ENCODE results near the gene LDLRAD3.

The LDLRAD3 gene

DNA sequence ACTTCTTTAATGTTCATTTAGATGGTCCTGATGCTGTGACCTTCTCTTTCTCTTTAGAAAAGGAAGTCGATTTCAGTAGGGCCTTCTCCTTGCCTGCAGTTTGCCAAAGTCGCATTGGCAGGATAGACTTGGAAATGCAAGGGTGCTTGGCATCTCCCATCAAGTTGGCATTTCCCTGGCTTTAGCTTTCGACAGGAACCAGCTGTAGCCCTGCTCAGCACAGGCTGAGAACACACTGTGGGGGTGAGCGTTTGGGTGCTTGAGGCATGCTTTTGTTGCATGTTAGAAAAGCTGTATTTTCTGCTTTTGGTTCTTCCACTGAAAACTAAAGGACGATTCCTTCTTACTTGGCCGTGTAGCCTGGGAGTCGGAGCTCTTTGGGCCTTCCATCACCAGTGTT is 37.7 kb downstream of the LDLRAD3 start:
- Histone ChIP-seq H3K27ac (ENCODE audit: low read length) (no peak overlapping the region), H3K27me3 (ENCODE audit: insufficient read depth, low read length) (no peaks in the 10 kb centered on the region), H3K4me3 (ENCODE audit: low read length) (no peak overlapping the region), H3K9me3 (ENCODE audit: insufficient read depth, low read depth, low read length) (peaks cover 5% of the 10 kb centered on the region), H3K36me3 (ENCODE audit: insufficient read depth, low read depth, low read length) (no peaks in the 10 kb centered on the region), H3K4me1 (ENCODE audit: insufficient read depth, low read length) (peaks cover 32% of the 10 kb centered on the region), H3K9ac (ENCODE audit: low read depth, low read length) (no peak overlapping the region)

DNA sequence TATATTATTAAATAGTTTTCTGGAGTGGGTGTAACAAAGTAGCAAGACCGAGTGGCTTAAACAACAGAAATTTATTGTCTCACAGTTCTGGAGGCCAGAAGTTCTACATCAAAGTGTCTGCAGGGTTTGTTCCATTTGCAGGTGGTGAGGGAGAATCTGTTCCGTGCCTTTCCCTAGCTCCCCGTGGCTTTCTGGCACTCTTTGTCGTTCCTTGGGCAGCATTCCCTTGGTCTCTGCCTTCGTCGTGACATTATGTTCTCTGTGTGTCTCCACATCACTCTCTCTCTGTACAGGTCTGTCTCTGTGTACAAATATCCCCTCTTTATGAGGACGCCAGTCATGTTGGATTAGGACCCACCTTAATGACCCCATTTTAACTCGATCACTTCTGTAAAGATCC is 38.2 kb downstream of the LDLRAD3 start:
- Histone ChIP-seq H3K36me3 (ENCODE audit: insufficient read depth, low read depth, low read length) (no peaks in the 10 kb centered on the region), H3K9me3 (ENCODE audit: insufficient read depth, low read depth, low read length) (peaks cover 5% of the 10 kb centered on the region), H3K4me3 (ENCODE audit: low read length) (no peak overlapping the region), H3K4me1 (ENCODE audit: insufficient read depth, low read length) (peaks cover 33% of the 10 kb centered on the region), H3K27ac (ENCODE audit: low read length) (no peak overlapping the region), H3K9ac (ENCODE audit: low read depth, low read length) (no peak overlapping the region), H3K27me3 (ENCODE audit: insufficient read depth, low read length) (no peaks in the 10 kb centered on the region)

DNA sequence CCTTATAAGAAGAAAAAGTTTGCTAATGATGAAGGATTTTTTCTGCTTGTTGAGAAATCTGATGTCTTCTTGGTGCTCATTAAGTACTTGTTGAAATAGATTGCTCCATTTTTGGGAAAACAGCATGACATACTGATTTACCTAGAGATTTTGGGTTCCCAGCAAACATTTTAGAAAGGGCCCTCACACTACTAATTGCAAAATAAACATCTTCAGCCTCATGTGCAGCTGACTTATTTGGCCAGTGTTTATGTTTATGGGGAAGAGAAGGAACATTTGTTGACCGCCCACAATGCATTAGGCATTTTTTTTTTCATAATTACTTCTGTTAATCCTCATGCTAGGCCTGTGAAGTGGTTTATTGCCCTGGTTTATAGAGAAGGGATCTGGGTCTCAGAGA is 40.1 kb downstream of the LDLRAD3 start:
- no peak overlapping the region for H3K9ac ChIP-seq (ENCODE audit: low read depth, low read length)
- no peak overlapping the region for H3K4me3 ChIP-seq (ENCODE audit: low read length)
- peaks cover 5% of the 10 kb centered on the region for H3K9me3 ChIP-seq (ENCODE audit: insufficient read depth, low read depth, low read length)
- H3K27me3 ChIP-seq (ENCODE audit: insufficient read depth, low read length) = no peaks in the 10 kb centered on the region
- H3K4me1 ChIP-seq (ENCODE audit: insufficient read depth, low read length) = peaks cover 17% of the 10 kb centered on the region
- no peaks in the 10 kb centered on the region for H3K36me3 ChIP-seq (ENCODE audit: insufficient read depth, low read depth, low read length)
- H3K27ac ChIP-seq (ENCODE audit: low read length) = no peak overlapping the region

DNA sequence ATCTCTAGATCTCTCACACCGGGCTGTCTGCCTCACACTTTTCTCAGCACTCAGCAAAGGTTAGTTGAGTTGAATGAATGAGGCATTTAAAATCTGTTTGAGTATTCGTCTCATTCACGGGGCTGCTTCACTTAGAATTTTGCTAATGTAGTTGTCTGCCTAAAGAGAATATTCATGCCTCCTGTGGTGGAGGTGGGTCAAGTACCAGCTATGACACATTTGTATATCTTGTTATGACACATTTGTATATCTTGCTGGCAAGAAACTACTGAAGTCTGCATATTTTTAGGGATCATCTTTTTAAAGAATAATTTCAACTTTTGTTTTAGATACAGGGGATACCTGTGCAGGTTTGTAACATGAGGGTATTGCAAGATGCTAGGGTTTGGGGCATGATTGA is 43.1 kb downstream of the LDLRAD3 start:
- Histone ChIP-seq H3K9ac (ENCODE audit: low read depth, low read length) (no peak overlapping the region), H3K4me1 (ENCODE audit: insufficient read depth, low read length) (peaks cover 14% of the 10 kb centered on the region), H3K36me3 (ENCODE audit: insufficient read depth, low read depth, low read length) (no peaks in the 10 kb centered on the region), H3K4me3 (ENCODE audit: low read length) (no peak overlapping the region), H3K27me3 (ENCODE audit: insufficient read depth, low read length) (no peaks in the 10 kb centered on the region), H3K9me3 (ENCODE audit: insufficient read depth, low read depth, low read length) (peaks cover 5% of the 10 kb centered on the region), H3K27ac (ENCODE audit: low read length) (no peak overlapping the region)

DNA sequence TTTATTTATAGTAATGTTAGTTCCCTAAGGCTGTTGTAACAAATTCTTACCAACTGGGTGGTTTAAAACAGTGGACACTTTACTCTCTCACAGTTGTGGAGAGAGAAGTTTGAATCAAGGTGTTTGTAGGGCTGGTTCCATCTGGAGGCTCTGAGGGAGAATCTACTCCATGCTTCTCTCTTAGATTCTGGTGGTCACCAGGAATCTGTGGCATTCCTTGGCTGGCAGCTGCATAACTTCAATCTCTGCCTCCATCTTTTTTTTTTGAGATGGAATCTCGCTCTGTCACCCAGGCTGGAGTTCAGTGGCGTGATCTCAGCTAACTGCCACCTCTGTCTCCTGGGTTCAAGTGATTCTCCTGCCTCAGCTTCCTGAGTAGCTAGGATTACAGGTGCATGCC is 46.3 kb downstream of the LDLRAD3 start:
- Histone ChIP-seq H3K27me3 (ENCODE audit: insufficient read depth, low read length) (no peaks in the 10 kb centered on the region), H3K4me1 (ENCODE audit: insufficient read depth, low read length) (peaks cover 15% of the 10 kb centered on the region), H3K27ac (ENCODE audit: low read length) (no peak overlapping the region), H3K36me3 (ENCODE audit: insufficient read depth, low read depth, low read length) (no peaks in the 10 kb centered on the region), H3K4me3 (ENCODE audit: low read length) (no peak overlapping the region), H3K9ac (ENCODE audit: low read depth, low read length) (no peak overlapping the region), H3K9me3 (ENCODE audit: insufficient read depth, low read depth, low read length) (peaks cover 7% of the 10 kb centered on the region)

DNA sequence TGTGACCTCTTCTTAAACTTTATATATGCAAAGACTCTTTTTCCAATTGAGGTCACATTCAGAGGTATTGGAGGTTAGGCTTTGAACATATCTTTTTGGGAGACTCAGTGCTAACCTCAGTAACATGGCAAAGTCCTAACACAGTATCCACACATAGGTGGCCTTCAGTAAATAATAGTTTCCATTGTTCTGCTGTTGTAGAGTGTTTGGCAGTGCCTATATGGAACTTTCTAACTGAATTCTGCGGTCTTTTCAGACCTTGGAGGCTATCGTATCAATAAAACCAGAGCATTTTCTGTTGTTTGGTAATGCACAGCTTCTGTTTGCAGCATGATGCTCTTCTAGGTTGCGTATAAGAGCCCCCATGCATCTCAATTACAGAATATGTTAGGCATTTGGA is 47.0 kb downstream of the LDLRAD3 start:
- Histone ChIP-seq H3K9ac (ENCODE audit: low read depth, low read length) (no peak overlapping the region), H3K27me3 (ENCODE audit: insufficient read depth, low read length) (no peaks in the 10 kb centered on the region), H3K36me3 (ENCODE audit: insufficient read depth, low read depth, low read length) (no peaks in the 10 kb centered on the region), H3K4me3 (ENCODE audit: low read length) (no peak overlapping the region), H3K4me1 (ENCODE audit: insufficient read depth, low read length) (peaks cover 15% of the 10 kb centered on the region), H3K9me3 (ENCODE audit: insufficient read depth, low read depth, low read length) (0 out of 2 replicates have a peak, but pooled peaks cover 8% of the 10 kb centered on the region), H3K27ac (ENCODE audit: low read length) (no peak overlapping the region)

DNA sequence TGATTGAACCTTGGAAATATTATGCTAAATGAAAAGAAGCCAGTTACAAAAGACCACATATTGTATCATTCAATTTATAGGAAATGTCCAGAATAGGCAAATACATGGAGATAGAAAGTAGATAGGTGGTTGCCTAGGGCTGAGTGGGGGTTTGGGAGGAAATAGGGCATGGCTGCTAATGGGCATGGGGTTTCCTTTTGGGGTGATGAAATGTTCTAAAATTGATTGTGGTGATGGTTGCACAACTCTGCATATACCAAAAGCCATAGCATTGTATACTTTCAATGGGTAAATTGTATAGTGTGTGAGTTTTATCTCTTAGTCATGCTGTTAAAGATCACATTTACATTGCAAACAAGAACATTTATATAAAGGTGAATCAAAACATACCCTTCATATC is 48.7 kb downstream of the LDLRAD3 start:
- H3K4me3 ChIP-seq (ENCODE audit: low read length) = no peak overlapping the region
- H3K4me1 ChIP-seq (ENCODE audit: insufficient read depth, low read length) = peaks cover 12% of the 10 kb centered on the region; the same call in 1 of the 2 replicates
- 0 out of 2 replicates have a peak, but pooled peaks cover 8% of the 10 kb centered on the region for H3K9me3 ChIP-seq (ENCODE audit: insufficient read depth, low read depth, low read length)
- no peaks in the 10 kb centered on the region for H3K27me3 ChIP-seq (ENCODE audit: insufficient read depth, low read length)
- no peak overlapping the region for H3K9ac ChIP-seq (ENCODE audit: low read depth, low read length)
- no peak overlapping the region for H3K27ac ChIP-seq (ENCODE audit: low read length)
- H3K36me3 ChIP-seq (ENCODE audit: insufficient read depth, low read depth, low read length) = no peaks in the 10 kb centered on the region

DNA sequence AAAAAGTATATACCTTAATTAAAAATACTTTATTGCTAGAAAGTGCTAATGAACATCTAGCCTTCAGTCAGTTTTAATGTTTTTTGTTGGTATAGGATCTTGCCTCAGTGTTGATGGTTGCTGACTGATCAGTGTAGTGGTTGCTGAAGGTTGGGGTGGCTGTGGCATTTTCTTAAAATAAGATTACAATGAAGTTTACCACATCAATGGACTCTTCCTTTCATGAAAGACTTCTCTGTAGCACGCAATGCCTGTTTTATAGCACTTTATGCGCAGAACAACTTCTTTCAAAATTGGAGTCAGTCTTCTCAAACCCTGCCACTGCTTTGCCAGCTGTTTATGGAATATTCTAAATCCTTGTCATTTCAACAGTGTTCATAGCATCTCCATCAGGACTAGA is 50.6 kb downstream of the LDLRAD3 start:
- H3K4me3 ChIP-seq (ENCODE audit: low read length) = no peak overlapping the region
- 0 out of 2 replicates have a peak, but pooled peaks cover 8% of the 10 kb centered on the region for H3K9me3 ChIP-seq (ENCODE audit: insufficient read depth, low read depth, low read length)
- H3K4me1 ChIP-seq (ENCODE audit: insufficient read depth, low read length) = peaks cover 12% of the 10 kb centered on the region; the same call in 1 of the 2 replicates
- H3K9ac ChIP-seq (ENCODE audit: low read depth, low read length) = no peak overlapping the region
- H3K27ac ChIP-seq (ENCODE audit: low read length) = no peak overlapping the region
- no peaks in the 10 kb centered on the region for H3K36me3 ChIP-seq (ENCODE audit: insufficient read depth, low read depth, low read length)
- no peaks in the 10 kb centered on the region for H3K27me3 ChIP-seq (ENCODE audit: insufficient read depth, low read length)

DNA sequence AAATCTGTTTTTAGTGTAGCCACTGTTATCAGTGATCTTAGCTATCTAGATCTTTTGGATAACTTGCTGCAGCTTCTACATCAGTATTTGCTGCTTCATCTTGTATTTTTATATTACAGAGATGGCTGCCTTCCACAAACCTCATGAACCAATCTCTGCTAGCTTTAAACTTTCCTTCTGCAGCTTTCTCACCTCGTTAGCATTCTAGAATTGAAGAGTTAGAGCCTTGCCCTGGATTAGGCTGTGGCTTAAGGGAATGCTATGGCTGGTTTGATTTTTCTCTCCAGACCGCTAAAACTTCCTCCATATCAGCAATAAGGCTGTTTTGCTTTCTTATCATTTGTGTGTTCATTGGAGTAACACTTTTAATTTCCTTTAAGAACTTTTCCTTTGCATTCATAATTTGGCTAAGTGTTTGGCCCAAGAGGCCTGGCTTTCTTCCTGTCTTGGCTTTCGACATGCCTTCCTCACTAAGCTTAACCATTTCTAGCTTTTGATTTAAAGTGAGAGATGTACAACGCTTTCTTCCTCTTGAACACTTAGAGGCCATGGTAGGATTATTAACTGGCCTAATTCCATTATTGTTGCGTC is 51.9 kb downstream of the LDLRAD3 start:
- H3K27ac ChIP-seq (ENCODE audit: low read length) = no peak overlapping the region
- 0 out of 2 replicates have a peak, but pooled peaks cover 8% of the 10 kb centered on the region for H3K9me3 ChIP-seq (ENCODE audit: insufficient read depth, low read depth, low read length)
- no peaks in the 10 kb centered on the region for H3K27me3 ChIP-seq (ENCODE audit: insufficient read depth, low read length)
- no peak overlapping the region for H3K9ac ChIP-seq (ENCODE audit: low read depth, low read length)
- H3K4me3 ChIP-seq (ENCODE audit: low read length) = no peak overlapping the region
- no peaks in the 10 kb centered on the region for H3K36me3 ChIP-seq (ENCODE audit: insufficient read depth, low read depth, low read length)
- H3K4me1 ChIP-seq (ENCODE audit: insufficient read depth, low read length) = peaks cover 12% of the 10 kb centered on the region; the same call in 1 of the 2 replicates

DNA sequence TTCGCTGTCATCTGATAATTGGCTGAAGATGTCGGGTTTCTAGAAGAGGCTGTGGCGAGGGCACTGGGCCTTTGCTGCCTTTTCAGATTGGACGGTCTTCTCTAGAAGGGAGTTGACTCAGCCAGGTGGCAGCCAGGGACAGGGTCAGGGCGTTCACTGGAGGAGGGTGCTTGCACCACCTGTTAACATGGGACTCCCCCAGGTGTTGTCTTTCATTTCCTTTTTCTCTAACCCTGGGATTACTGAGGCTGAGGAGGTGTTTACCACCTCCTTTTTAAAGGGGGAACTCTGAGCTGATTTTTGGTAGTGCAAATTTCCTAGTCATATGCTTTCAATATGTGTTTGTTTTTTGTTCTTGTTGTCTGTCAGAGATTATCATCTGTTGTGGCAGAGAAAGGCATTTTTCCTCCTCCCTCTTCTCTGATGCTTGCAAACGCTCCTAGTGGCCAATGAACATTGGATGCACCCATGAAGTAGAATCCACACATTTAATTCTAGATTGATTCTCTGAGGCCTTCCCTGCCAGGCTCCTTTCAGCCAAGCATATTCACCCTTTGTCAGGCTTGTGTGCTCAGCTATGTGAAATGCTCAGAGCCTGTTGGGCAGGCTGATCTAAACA is 54.1 kb downstream of the LDLRAD3 start:
- peaks cover 11% of the 10 kb centered on the region; the same call in 1 of the 2 replicates for H3K4me1 ChIP-seq (ENCODE audit: insufficient read depth, low read length)
- H3K9me3 ChIP-seq (ENCODE audit: insufficient read depth, low read depth, low read length) = 0 out of 2 replicates have a peak, but pooled peaks cover 8% of the 10 kb centered on the region
- no peak overlapping the region for H3K4me3 ChIP-seq (ENCODE audit: low read length)
- H3K27me3 ChIP-seq (ENCODE audit: insufficient read depth, low read length) = no peaks in the 10 kb centered on the region
- no peak overlapping the region for H3K9ac ChIP-seq (ENCODE audit: low read depth, low read length)
- H3K36me3 ChIP-seq (ENCODE audit: insufficient read depth, low read depth, low read length) = no peaks in the 10 kb centered on the region
- no peak overlapping the region for H3K27ac ChIP-seq (ENCODE audit: low read length)

DNA sequence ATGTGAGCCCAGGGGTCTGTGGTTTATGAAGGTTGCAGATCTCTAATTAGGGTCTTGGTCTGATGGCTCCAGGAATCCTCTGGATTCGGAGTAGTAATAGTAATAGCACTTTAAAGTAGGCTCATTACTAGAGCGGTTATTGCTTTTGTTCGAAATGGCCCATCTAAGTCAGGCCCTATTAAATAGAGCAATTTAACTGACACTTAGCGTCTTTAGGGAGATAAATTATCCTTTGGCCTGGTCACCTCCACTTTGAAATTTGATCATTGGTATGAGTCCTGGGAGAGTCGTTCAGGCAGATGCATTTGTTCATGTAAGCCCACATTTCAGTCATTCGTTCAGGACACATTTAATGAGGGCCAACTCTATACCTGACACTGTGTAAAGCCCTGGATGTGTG is 54.8 kb downstream of the LDLRAD3 start:
- Histone ChIP-seq H3K9ac (ENCODE audit: low read depth, low read length) (no peak overlapping the region), H3K27ac (ENCODE audit: low read length) (no peak overlapping the region), H3K27me3 (ENCODE audit: insufficient read depth, low read length) (no peaks in the 10 kb centered on the region), H3K36me3 (ENCODE audit: insufficient read depth, low read depth, low read length) (no peaks in the 10 kb centered on the region), H3K4me1 (ENCODE audit: insufficient read depth, low read length) (peaks cover 11% of the 10 kb centered on the region; the same call in 1 of the 2 replicates), H3K9me3 (ENCODE audit: insufficient read depth, low read depth, low read length) (0 out of 2 replicates have a peak, but pooled peaks cover 8% of the 10 kb centered on the region), H3K4me3 (ENCODE audit: low read length) (no peak overlapping the region)

DNA sequence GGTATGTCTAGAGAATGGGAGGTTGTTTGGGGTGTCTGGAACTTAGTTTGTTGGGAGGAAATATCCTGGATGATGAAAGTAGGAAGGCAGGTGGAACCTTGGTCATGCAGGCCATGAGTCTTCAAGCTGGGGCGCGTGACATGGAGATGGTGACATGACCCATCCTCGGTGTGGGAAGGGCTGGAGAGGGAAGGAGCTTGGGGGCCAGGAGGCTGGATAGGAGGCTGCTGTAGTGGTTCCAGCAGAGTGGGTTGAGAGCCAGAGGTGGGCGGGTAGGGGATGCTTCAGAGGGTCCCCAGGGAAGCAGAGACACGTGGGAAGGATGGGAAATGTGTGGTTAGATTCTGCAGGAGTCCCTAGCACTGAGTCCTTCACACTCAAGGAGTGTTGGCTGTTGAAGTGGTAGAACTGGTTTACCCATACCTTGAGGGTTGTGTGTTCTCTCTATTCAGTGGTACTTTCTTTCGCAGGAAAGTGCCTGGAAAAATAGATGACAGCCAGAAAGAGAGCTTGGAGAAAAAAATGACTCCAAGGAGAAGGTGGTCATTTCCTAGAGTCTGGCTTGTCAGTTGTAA is 56.8 kb downstream of the LDLRAD3 start:
- Histone ChIP-seq H3K27me3 (ENCODE audit: insufficient read depth, low read length) (no peaks in the 10 kb centered on the region), H3K9me3 (ENCODE audit: insufficient read depth, low read depth, low read length) (peaks cover 12% of the 10 kb centered on the region), H3K4me1 (ENCODE audit: insufficient read depth, low read length) (peaks cover 11% of the 10 kb centered on the region; the same call in 1 of the 2 replicates), H3K27ac (ENCODE audit: low read length) (no peak overlapping the region), H3K4me3 (ENCODE audit: low read length) (no peak overlapping the region), H3K9ac (ENCODE audit: low read depth, low read length) (no peak overlapping the region), H3K36me3 (ENCODE audit: insufficient read depth, low read depth, low read length) (no peaks in the 10 kb centered on the region)

All from iPS-20b (cell line).